Keratinocyte (primary cell): ENCODE data around the gene ZGPAT. TPM values are rescaled to one million over a fixed set of nuclear protein-coding genes. Genes with fewer than 3 reads are reported as not detected.

Experiments
- DNase-seq: peaks from one replicate; pipeline ENCODE4 v3.0.0-alpha.2; 2011; ENCODE audit warnings: low read depth, missing footprints, low spot score
- FAIRE-seq: peaks from 2 replicates; lab custom pipeline; 2011; peaks lifted over from hg19 to GRCh38; lab: Jason Lieb, UNC
- H2AFZ ChIP-seq: 2 replicates; pipeline ENCODE4 v1.6.0; 2012; ENCODE audit warnings: low read length, control low read depth, inconsistent platforms; ENCODE audit not compliant: control insufficient read depth
- H3K27ac ChIP-seq: 2 replicates; pipeline ENCODE4 v1.5.1; 2011; ENCODE audit warnings: low read length; ENCODE audit not compliant: control insufficient read depth, insufficient read depth
- H3K27me3 ChIP-seq: 3 replicates; pipeline ENCODE4 v1.6.0; 2011; ENCODE audit warnings: low read length; ENCODE audit not compliant: control insufficient read depth, insufficient read depth; ENCODE audit errors: extremely low read depth
- H3K36me3 ChIP-seq, 2 experiments: 2 replicates in 1 of 2; 3 replicates in 1 of 2; pipeline ENCODE4 v1.5.1; 2011; ENCODE audit warnings: low read length in 2 of 2, mild to moderate bottlenecking in 1 of 2; ENCODE audit not compliant: control insufficient read depth in 2 of 2, insufficient read depth in 2 of 2; ENCODE audit errors: extremely low read depth in 1 of 2
- H3K4me1 ChIP-seq: 3 replicates; pipeline ENCODE4 v1.5.1; 2011; ENCODE audit warnings: low read length; ENCODE audit not compliant: control insufficient read depth, insufficient read depth; ENCODE audit errors: extremely low read depth
- H3K4me2 ChIP-seq: 3 replicates; pipeline ENCODE4 v1.6.0; 2011; ENCODE audit warnings: low read depth, low read length; ENCODE audit not compliant: control insufficient read depth, insufficient read depth; ENCODE audit errors: extremely low read depth
- H3K4me3 ChIP-seq, 3 experiments: fragments of 200-600 bp in 1 of 3; sonication (generic) in 1 of 3; 2 replicates in 2 of 3; 3 replicates in 1 of 3; pipeline ENCODE4 v1.5.1; 2011 to 2016; ENCODE audit warnings: low read length in 3 of 3, mild to moderate bottlenecking in 3 of 3, control low read depth in 2 of 3, inconsistent platforms in 1 of 3, low read depth in 1 of 3, mixed read lengths in 1 of 3, mixed run types in 1 of 3, moderate library complexity in 1 of 3; ENCODE audit not compliant: control insufficient read depth in 2 of 3, insufficient read depth in 2 of 3; ENCODE audit errors: extremely low read depth in 1 of 3
- H3K79me2 ChIP-seq: 2 replicates; pipeline ENCODE4 v1.6.0; 2012; ENCODE audit warnings: low read length; ENCODE audit not compliant: control insufficient read depth, insufficient read depth
- H3K9ac ChIP-seq: 3 replicates; pipeline ENCODE4 v1.6.0; 2011; ENCODE audit warnings: low read length; ENCODE audit not compliant: control insufficient read depth, insufficient read depth; ENCODE audit errors: extremely low read depth
- H3K9me1 ChIP-seq: 3 replicates; pipeline ENCODE4 v1.6.0; 2011; ENCODE audit warnings: low read length; ENCODE audit not compliant: control insufficient read depth, insufficient read depth; ENCODE audit errors: extremely low read depth
- H3K9me3 ChIP-seq: 2 replicates; pipeline ENCODE4 v1.5.1; 2012; ENCODE audit warnings: low read depth, low read length; ENCODE audit not compliant: control insufficient read depth
- H4K20me1 ChIP-seq: 3 replicates; pipeline ENCODE4 v1.6.0; 2011; ENCODE audit warnings: low read length; ENCODE audit not compliant: control insufficient read depth, insufficient read depth; ENCODE audit errors: extremely low read depth
- EZH2 ChIP-seq: IDR thresholded peaks from one replicate; pipeline ENCODE4 v1.6.1; 2012; ENCODE audit warnings: inconsistent platforms, mild to moderate bottlenecking, low read length, moderate library complexity
- dilution Hi-C: fragments of 300-500 bp; cut with MboI; formaldehyde crosslinking; loops from one replicate; pipeline ENCODE4 v1.7.0; 2020; ENCODE audit warnings: low sequenced_read_pairs; ENCODE audit not compliant: extremely low pct_ligation_motif_present
- polyA plus RNA-seq, 5 experiments: library from polyadenylated mRNA; depleted of rRNA in 3 of 5; stranded (reverse) in 3 of 5; stranded (forward) in 1 of 5; unstranded in 1 of 5; fragments of >200 nt; gene quantifications; 1 replicate in 1 of 5; 2 replicates in 3 of 5; 3 replicates in 1 of 5; pipeline versions ENCODE4 v1.2.1 to v1.2.3, GENCODE V29; 2011 to 2012; ENCODE audit warnings: missing spikeins in 2 of 5, low read depth in 1 of 5, low replicate concordance in 1 of 5
- TF ChIP-seq, protein P1 (sequence below), 3 experiments: IDR thresholded peaks in 1 of 3; conservative IDR thresholded peaks in 1 of 3; optimal IDR thresholded peaks in 1 of 3; 2 replicates in 2 of 3; 3 replicates in 1 of 3; pipeline versions ENCODE3 to v1.5.1; 2011; ENCODE audit warnings: low read length in 3 of 3, mild to moderate bottlenecking in 3 of 3, moderate library complexity in 2 of 3, control low read depth in 1 of 3, inconsistent platforms in 1 of 3; ENCODE audit not compliant: insufficient read depth in 2 of 3; ENCODE audit errors: extremely low read depth in 1 of 3

Gene ZGPAT
- polyA plus RNA-seq, 1 donor (not counting 4 experiments of a cell fraction or from before 2014, with no cell fraction given), result 7.8 TPM

DNA sequence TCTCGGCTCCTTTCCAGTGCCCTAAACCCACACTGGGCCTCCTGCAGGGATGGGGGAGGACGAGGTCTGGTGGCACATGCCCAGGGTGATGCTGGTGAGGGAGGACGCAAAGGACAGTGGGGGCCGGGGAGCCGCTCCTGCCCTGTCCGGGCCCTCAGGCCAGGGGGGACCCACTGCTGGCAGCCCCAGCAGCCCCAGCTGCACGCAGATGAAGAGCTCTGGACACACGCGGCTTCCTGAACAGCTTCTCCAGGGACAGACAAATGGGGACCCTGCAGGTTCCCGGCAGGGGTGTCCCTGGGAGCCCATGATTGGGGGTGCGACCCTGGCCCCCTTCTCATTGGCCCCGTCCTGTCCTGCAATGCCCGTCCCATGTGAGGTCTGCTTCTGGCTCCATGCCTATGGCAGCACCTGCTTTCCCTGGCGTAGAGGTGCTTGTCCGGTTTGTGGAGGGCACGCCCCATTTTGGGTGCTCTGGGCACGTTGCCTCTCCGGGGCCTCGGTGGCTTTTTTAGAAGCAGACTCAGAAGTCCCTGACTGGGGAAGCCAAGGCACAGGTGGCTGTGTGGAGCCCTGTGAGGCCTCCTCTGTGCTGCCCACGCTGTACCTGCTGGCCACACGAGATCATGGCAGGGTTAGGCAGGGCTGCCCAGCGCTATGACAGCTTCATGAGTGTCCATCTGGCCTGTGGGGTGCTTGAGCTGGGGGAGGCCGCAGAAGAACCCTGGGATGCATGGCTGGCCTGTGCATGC is 26.8 kb upstream of the ZGPAT start:
- dilution Hi-C loops, result no loop called here
- TF ChIP-seq EZH2, result no peak
- TF ChIP-seq, protein P1, sequence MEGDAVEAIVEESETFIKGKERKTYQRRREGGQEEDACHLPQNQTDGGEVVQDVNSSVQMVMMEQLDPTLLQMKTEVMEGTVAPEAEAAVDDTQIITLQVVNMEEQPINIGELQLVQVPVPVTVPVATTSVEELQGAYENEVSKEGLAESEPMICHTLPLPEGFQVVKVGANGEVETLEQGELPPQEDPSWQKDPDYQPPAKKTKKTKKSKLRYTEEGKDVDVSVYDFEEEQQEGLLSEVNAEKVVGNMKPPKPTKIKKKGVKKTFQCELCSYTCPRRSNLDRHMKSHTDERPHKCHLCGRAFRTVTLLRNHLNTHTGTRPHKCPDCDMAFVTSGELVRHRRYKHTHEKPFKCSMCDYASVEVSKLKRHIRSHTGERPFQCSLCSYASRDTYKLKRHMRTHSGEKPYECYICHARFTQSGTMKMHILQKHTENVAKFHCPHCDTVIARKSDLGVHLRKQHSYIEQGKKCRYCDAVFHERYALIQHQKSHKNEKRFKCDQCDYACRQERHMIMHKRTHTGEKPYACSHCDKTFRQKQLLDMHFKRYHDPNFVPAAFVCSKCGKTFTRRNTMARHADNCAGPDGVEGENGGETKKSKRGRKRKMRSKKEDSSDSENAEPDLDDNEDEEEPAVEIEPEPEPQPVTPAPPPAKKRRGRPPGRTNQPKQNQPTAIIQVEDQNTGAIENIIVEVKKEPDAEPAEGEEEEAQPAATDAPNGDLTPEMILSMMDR (optimal IDR thresholded peaks at IDR 0.05 in 1 of 3, IDR thresholded peaks at IDR 0.05 in 1 of 3, conservative IDR thresholded peaks at IDR 0.05 in 1 of 3; ENCODE audit: extremely low read depth in 1 of 3, insufficient read depth in 2 of 3, low read length in 3 of 3), result no peak
- FAIRE-seq (no peak), DNase-seq (no peak)
- peaks cover 8 to 16% of the 10 kb centered on the region in 2 experiments for H3K36me3 ChIP-seq
- no peaks in the 10 kb centered on the region for H3K9me3 ChIP-seq
- no peak overlapping the region for H3K9ac ChIP-seq
- H3K4me2 ChIP-seq, result no peak overlapping the region
- no peaks in the 10 kb centered on the region for H3K9me1 ChIP-seq
- H3K4me3 ChIP-seq, result no peak overlapping the region
- no peaks in the 10 kb centered on the region for H4K20me1 ChIP-seq
- H3K27me3 ChIP-seq, result no peaks in the 10 kb centered on the region
- H3K4me1 ChIP-seq, result peaks cover 21% of the 10 kb centered on the region
- no peak overlapping the region for H2AFZ ChIP-seq
- H3K27ac ChIP-seq, result no peak overlapping the region
- H3K79me2 ChIP-seq, result no peaks in the 10 kb centered on the region

DNA sequence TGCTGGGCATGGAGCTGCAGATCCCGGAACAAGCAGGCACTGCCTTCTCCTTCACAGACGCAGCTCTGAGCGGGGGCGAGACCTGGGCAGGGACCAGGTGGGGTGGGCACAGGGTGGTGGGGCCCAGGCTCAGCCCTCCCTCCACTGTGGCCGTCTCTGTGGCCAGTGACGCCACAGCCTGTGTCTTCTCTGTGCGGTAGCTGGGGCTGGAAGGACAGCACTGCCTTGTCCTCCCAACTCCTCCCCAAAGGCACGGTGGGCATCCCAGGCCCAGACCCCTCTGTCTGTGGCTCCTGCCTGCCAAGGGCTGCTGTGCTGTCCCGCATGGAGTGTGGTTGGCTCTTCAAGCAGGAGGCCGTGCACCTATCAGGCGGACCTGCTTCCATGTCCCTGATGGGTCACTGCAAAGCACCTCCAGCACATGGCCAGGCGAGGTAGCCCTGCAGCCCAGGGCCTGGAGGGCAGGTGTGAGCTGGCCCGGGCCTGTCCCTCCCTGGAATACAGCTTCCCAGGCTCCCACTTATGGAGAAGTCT is 26.2 kb upstream of the ZGPAT start:
- Histone ChIP-seq H3K4me1 (peaks cover 25% of the 10 kb centered on the region), H3K27me3 (no peaks in the 10 kb centered on the region), H3K4me3 (peak overlapping the region in 1 of 3 experiments; percentile 40), H2AFZ (no peak overlapping the region), H3K79me2 (no peaks in the 10 kb centered on the region), H4K20me1 (no peaks in the 10 kb centered on the region), H3K9me1 (no peaks in the 10 kb centered on the region), H3K27ac (peak overlapping the region; percentile 57), H3K4me2 (peak overlapping the region; percentile 61), H3K9ac (no peak overlapping the region), H3K9me3 (no peaks in the 10 kb centered on the region), H3K36me3 (peaks cover 6 to 12% of the 10 kb centered on the region in 2 experiments)
- no peak for TF ChIP-seq EZH2
- TF ChIP-seq, protein P1 (optimal IDR thresholded peaks at IDR 0.05 in 1 of 3, IDR thresholded peaks at IDR 0.05 in 1 of 3, conservative IDR thresholded peaks at IDR 0.05 in 1 of 3; ENCODE audit: extremely low read depth in 1 of 3, insufficient read depth in 2 of 3, low read length in 3 of 3), result no peak
- DNase-seq (no peak), FAIRE-seq (no peak)
- dilution Hi-C loops, result no loop called here
